GM13977 (cell line): Measurements from ENCODE around the gene CD84.

Experiments used
- DNase-seq: peaks from one replicate; pipeline ENCODE4 v3.0.0; 2012; ENCODE audit warnings: low spot score
- in situ Hi-C: fragments of 300-500 bp; cut with MboI; formaldehyde crosslinking; loops from one replicate; pipeline ENCODE4 v1.12.0; 2022; ENCODE audit warnings: low sequenced_read_pairs, low pct_unique_long_range_greater_than_20kb, mixed read lengths, inconsistent platforms; ENCODE audit not compliant: unreplicated experiment
- TF ChIP-seq, protein P1 (sequence below): IDR thresholded peaks from 2 replicates; pipeline ENCODE4 v1.5.1; 2012; ENCODE audit warnings: mild to moderate bottlenecking, control low read depth; ENCODE audit not compliant: insufficient read depth; ENCODE audit errors: extremely low read depth, missing control alignments

CD84 gene

GRCh38 chr1:160610569-160611242 is 31.4 kb upstream of the CD84 start:
- DNase-seq: no peak
- in situ Hi-C loops: no loop called here
- TF ChIP-seq, protein P1, sequence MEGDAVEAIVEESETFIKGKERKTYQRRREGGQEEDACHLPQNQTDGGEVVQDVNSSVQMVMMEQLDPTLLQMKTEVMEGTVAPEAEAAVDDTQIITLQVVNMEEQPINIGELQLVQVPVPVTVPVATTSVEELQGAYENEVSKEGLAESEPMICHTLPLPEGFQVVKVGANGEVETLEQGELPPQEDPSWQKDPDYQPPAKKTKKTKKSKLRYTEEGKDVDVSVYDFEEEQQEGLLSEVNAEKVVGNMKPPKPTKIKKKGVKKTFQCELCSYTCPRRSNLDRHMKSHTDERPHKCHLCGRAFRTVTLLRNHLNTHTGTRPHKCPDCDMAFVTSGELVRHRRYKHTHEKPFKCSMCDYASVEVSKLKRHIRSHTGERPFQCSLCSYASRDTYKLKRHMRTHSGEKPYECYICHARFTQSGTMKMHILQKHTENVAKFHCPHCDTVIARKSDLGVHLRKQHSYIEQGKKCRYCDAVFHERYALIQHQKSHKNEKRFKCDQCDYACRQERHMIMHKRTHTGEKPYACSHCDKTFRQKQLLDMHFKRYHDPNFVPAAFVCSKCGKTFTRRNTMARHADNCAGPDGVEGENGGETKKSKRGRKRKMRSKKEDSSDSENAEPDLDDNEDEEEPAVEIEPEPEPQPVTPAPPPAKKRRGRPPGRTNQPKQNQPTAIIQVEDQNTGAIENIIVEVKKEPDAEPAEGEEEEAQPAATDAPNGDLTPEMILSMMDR: no peak

GRCh38 chr1:160608941-160609340 is 29.6 kb upstream of the CD84 start:
- DNase-seq: no peak
- in situ Hi-C loops: loop anchor here (5.0 kb wide), 1 partner anchor 182 kb away; no protein-coding TSS in a partner anchor
- TF ChIP-seq, protein P1: no peak

DNA sequence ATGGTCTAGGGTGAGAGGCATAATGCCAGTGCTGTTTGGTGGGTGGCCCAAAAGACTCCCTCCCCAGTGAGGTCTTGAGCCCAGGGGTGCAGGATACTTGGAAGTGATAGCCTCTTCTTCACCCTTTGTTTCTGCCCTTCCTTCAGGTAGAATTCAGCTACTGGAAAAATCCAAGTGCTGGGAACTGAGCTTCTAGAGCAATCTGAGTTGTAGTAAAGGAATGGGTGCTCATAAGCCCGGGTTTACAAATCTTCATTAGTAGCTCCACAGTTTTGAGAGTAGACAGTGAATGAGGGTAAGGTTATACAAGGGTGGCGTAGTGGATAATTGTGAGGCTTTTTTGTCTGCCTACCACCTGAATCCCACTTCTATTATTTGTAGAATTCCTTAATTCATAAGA is 29.2 kb upstream of the CD84 start:
- DNase-seq: no peak
- TF ChIP-seq, protein P1: no peak
- in situ Hi-C loops: loop anchor here (5.0 kb wide), 1 partner anchor 181 kb away; no protein-coding TSS in a partner anchor

- in situ Hi-C loops: loop anchor here (5.0 kb wide), 1 partner anchor 181 kb away; no protein-coding TSS in a partner anchor
- TF ChIP-seq, protein P1: no peak
- no peak for DNase-seq
Measured at GRCh38 chr1:160608057-160608456, 28.8 kb upstream of the CD84 start.

- no peak for DNase-seq
- TF ChIP-seq, protein P1: no peak
- in situ Hi-C loops: loop anchor here (5.0 kb wide), 1 partner anchor 180 kb away; no protein-coding TSS in a partner anchor
Measured at GRCh38 chr1:160607672-160608032, 28.4 kb upstream of the CD84 start.

DNA sequence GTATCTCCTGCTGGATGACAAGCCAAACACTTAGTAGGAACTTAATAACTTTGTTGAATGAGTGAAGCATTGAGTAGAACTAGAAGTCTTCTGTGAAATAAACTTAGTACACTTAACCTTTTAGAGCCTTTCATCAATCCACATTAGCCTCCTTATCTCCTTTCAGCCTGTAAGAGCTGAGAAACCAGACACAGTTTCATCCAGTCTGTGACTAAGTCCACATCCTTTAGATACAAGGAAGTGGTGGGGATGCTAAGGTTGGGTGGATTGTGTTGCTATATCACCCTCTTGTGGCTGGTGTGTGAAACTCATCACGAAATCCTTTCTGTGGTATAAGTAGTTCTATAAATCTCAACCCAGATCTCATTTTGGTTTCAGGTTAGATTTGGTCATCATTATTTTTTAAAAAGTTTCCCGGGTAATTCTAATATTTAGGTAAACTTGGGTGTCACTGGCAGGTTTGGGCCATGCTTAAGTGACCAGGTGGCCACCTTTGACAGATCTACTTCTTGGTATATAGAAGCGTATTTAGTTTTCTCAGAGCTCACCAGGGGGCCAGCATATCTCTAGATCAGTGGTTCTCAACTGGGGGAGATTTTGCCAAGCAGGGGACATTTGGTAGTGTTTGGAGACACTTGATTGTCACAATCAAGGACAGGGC is 27.8 kb upstream of the CD84 start:
- TF ChIP-seq, protein P1: peak; percentile 67
- DNase-seq: peak; percentile 44
- in situ Hi-C loops: loop anchor here (5.0 kb wide), 1 partner anchor 180 kb away; no protein-coding TSS in a partner anchor
